Neuronal stem cell (in vitro differentiated cells): ENCODE data around the gene KCTD12.

ENCODE experiments used
- DNase-seq: peaks from one replicate; pipeline ENCODE4 v3.0.0-alpha.2; 2013; ENCODE audit warnings: low spot score
- H2AFZ ChIP-seq: one replicate; pipeline ENCODE4 v1.6.1; 2013; ENCODE audit warnings: mild to moderate bottlenecking, low read length, inconsistent platforms
- H2AK5ac ChIP-seq: 2 replicates; pipeline ENCODE4 v1.6.1; 2013; ENCODE audit warnings: low read depth, mild to moderate bottlenecking, inconsistent platforms, low read length, moderate library complexity, mixed read lengths
- H2BK120ac ChIP-seq: 2 replicates; pipeline ENCODE4 v1.6.1; 2013; ENCODE audit warnings: low read depth, mild to moderate bottlenecking, inconsistent platforms, low read length, moderate library complexity, mixed read lengths
- H2BK12ac ChIP-seq: one replicate; pipeline ENCODE4 v1.6.1; 2013; ENCODE audit warnings: low read length, inconsistent platforms
- H2BK15ac ChIP-seq: 2 replicates; pipeline ENCODE4 v1.6.1; 2013; ENCODE audit warnings: mild to moderate bottlenecking, low read length, inconsistent platforms, mixed read lengths
- H2BK5ac ChIP-seq: one replicate; pipeline ENCODE4 v1.6.1; 2013; ENCODE audit warnings: inconsistent platforms, mild to moderate bottlenecking, low read length, moderate library complexity
- H3K14ac ChIP-seq: one replicate; pipeline ENCODE4 v1.6.1; 2013; ENCODE audit warnings: low read length, inconsistent platforms
- H3K18ac ChIP-seq: 2 replicates; pipeline ENCODE4 v1.6.1; 2013; ENCODE audit warnings: low read length, inconsistent platforms
- H3K23ac ChIP-seq: 2 replicates; pipeline ENCODE4 v1.6.1; 2013; ENCODE audit warnings: low read depth, mild to moderate bottlenecking, mixed read lengths, low read length, inconsistent platforms; ENCODE audit not compliant: poor library complexity
- H3K27ac ChIP-seq: replicated peaks from 3 replicates; pipeline ENCODE4 v1.5.1; 2013; ENCODE audit warnings: low read length, inconsistent platforms
- H3K27me3 ChIP-seq, 3 experiments: 2 replicates each; pipeline ENCODE4 v1.6.1; 2013; ENCODE audit warnings: low read length in 3 of 3, mild to moderate bottlenecking in 2 of 3, inconsistent platforms in 1 of 3, low read depth in 1 of 3, mixed read lengths in 1 of 3, moderate library complexity in 1 of 3; ENCODE audit not compliant: control insufficient read depth in 3 of 3, insufficient read depth in 3 of 3
- H3K36me3 ChIP-seq, 2 donors: replicated peaks in 1 of 2; 2 replicates each; pipeline ENCODE4 v1.6.1; 2013; ENCODE audit warnings: low read length in 2 of 2; ENCODE audit not compliant: control insufficient read depth in 2 of 2, insufficient read depth in 2 of 2
- H3K4ac ChIP-seq: 2 replicates; pipeline ENCODE4 v1.6.1; 2013; ENCODE audit warnings: inconsistent platforms, mild to moderate bottlenecking, low read length, moderate library complexity
- H3K4me1 ChIP-seq, 2 donors: 1 replicate in 1 of 2; 2 replicates in 1 of 2; pipeline ENCODE4 v1.6.1; 2013; ENCODE audit warnings: low read length in 2 of 2, low read depth in 1 of 2; ENCODE audit not compliant: control insufficient read depth in 2 of 2, insufficient read depth in 1 of 2
- H3K4me2 ChIP-seq: one replicate; pipeline ENCODE4 v1.6.1; 2013; ENCODE audit warnings: mild to moderate bottlenecking, low read length, inconsistent platforms; ENCODE audit not compliant: insufficient read depth, poor library complexity, severe bottlenecking
- H3K4me3 ChIP-seq, 2 donors: 2 replicates each; pipeline ENCODE4 v1.5.1; 2013; ENCODE audit warnings: low read length in 2 of 2, mild to moderate bottlenecking in 2 of 2, inconsistent platforms in 1 of 2, moderate library complexity in 1 of 2
- H3K79me1 ChIP-seq: one replicate; pipeline ENCODE4 v1.6.1; 2013; ENCODE audit warnings: low read depth, mild to moderate bottlenecking, inconsistent platforms, low read length, moderate library complexity
- H3K9ac ChIP-seq: one replicate; pipeline ENCODE4 v1.6.1; 2013; ENCODE audit warnings: mild to moderate bottlenecking, low read depth, low read length, inconsistent platforms; ENCODE audit not compliant: poor library complexity
- H3K9me3 ChIP-seq, 2 donors: replicated peaks in 1 of 2; 2 replicates each; pipeline versions ENCODE3 to v1.6.1; 2013; ENCODE audit warnings: low read length in 2 of 2, mild to moderate bottlenecking in 2 of 2, inconsistent platforms in 1 of 2, low read depth in 1 of 2, mixed read lengths in 1 of 2, moderate library complexity in 1 of 2; ENCODE audit not compliant: control insufficient read depth in 2 of 2, insufficient read depth in 1 of 2
- H4K8ac ChIP-seq: one replicate; pipeline ENCODE4 v1.6.1; 2013; ENCODE audit warnings: low read depth, mild to moderate bottlenecking, inconsistent platforms, low read length, moderate library complexity
- H4K91ac ChIP-seq: one replicate; pipeline ENCODE4 v1.6.1; 2013; ENCODE audit warnings: low read length, low read depth, mild to moderate bottlenecking, inconsistent platforms; ENCODE audit not compliant: poor library complexity
- WGBS, 2 donors: extraction: QIAGEN DNeasy Blood & Tissue Kit; methylation state at CpG; one replicate each; pipeline ENCODE4 v1.1.7; 2013; ENCODE audit warnings: missing lambda C conversion rate in 2 of 2, mixed read lengths in 1 of 2; ENCODE audit not compliant: insufficient read length in 2 of 2, insufficient replicate concordance in 1 of 2; ENCODE audit errors: extremely low coverage in 2 of 2; 5-methylcytosine and 5-hydroxymethylcytosine counted together

Gene KCTD12

DNA sequence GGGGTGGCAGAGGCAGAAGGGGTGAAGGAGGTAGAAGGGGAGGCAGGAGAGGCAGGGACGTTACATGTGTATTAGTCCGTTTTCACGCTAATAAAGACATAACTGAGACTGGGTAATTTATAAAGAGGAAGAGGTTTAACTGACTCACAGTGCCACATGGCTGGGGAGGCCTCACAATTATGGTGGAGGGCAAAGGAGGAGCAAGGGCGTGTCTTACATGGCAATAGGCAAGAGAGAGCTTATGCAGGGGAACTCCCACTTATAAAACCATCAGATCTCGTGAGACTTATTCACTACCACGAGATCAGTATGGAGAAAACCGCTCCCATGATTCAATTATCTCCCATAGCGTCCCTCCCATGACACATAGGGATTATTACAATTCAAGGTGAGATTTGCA lies 43.1 kb upstream of the KCTD12 start:
- H3K4me1 ChIP-seq: no peaks in the 10 kb centered on the region
- H3K4me3 ChIP-seq: no peak overlapping the region
- no peak overlapping the region for H2BK5ac ChIP-seq
- H4K8ac ChIP-seq: no peak overlapping the region
- no peaks in the 10 kb centered on the region for H3K79me1 ChIP-seq
- H4K91ac ChIP-seq: no peak overlapping the region
- no peak for DNase-seq
- WGBS, 2 donors: no CpG with 5 or more reads among the region's 8 CpGs
- H3K9me3 ChIP-seq: no peaks in the 10 kb centered on the region
- H2BK120ac ChIP-seq: no peak overlapping the region
- no peak overlapping the region for H2AFZ ChIP-seq
- no peak overlapping the region for H3K4ac ChIP-seq
- no peak overlapping the region for H3K4me2 ChIP-seq
- H2BK12ac ChIP-seq: no peak overlapping the region
- no peaks in the 10 kb centered on the region for H3K27me3 ChIP-seq
- no peak overlapping the region for H3K23ac ChIP-seq
- no peak overlapping the region for H3K9ac ChIP-seq
- H3K18ac ChIP-seq: no peak overlapping the region
- H2AK5ac ChIP-seq: no peak overlapping the region
- no peak overlapping the region for H3K14ac ChIP-seq
- H2BK15ac ChIP-seq: no peak overlapping the region
- no peak overlapping the region for H3K27ac ChIP-seq
- H3K36me3 ChIP-seq: no peaks in the 10 kb centered on the region

DNA sequence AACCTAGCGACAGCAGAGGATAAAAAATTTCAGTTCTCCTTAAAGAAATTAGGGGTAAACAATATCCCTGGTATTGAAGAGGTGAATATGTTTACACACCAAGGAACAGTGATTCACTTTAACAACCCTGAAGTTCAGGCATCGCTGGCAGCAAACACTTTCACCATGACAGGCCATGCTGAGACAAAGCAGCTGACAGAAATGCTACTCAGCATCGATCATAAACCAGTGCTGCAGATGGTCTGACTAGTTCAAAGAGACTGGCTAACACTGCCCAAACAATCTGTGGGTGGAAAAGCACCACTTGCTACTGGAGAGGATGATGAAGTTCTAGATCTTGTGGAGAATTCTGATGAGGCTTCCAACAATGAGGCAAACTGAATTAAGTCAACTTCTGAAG lies 42.3 kb upstream of the KCTD12 start:
- no peak overlapping the region for H2BK5ac ChIP-seq

DNA sequence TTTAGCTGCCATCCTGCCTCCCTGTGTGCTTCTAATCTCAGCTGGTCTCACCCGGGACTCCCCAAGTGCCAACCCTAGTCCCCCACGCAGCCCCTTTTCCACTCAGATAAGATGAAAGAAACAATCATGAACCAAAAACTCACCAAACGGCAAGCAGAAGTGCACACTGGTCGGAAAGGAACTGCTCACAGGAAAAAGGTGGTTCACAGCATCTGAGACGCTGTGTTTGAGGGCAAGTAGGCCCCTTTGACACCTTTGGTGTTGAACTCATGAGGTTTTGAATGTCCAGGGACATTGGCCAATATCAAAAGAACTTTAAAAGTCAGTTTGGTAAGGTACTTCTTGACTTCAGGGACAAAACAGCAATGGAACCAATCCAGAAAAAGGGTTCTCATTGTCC lies 41.8 kb upstream of the KCTD12 start:
- no peak overlapping the region for H3K4me2 ChIP-seq
- no peak overlapping the region for H2BK15ac ChIP-seq
- H3K27ac ChIP-seq: no peak overlapping the region
- no peak overlapping the region for H3K18ac ChIP-seq
- H3K4ac ChIP-seq: no peak overlapping the region
- no CpG with 5 or more reads among the region's 5 CpGs for WGBS, 2 donors
- H3K79me1 ChIP-seq: no peaks in the 10 kb centered on the region
- no peak overlapping the region for H3K14ac ChIP-seq
- no peak overlapping the region for H2BK5ac ChIP-seq
- no peaks in the 10 kb centered on the region for H3K36me3 ChIP-seq
- peaks cover 0 to 2% of the 10 kb centered on the region in 2 donors for H3K9me3 ChIP-seq
- H2AK5ac ChIP-seq: no peak overlapping the region
- no peak overlapping the region for H3K4me3 ChIP-seq
- DNase-seq: no peak
- no peak overlapping the region for H2AFZ ChIP-seq
- no peak overlapping the region for H3K23ac ChIP-seq
- H2BK120ac ChIP-seq: no peak overlapping the region
- no peak overlapping the region for H3K9ac ChIP-seq
- no peak overlapping the region for H2BK12ac ChIP-seq
- no peak overlapping the region for H4K91ac ChIP-seq
- no peaks in the 10 kb centered on the region for H3K4me1 ChIP-seq
- no peaks in the 10 kb centered on the region for H3K27me3 ChIP-seq
- no peak overlapping the region for H4K8ac ChIP-seq

More for the DNA sequence above, 42.3 kb upstream of the KCTD12 start:
- H3K27ac ChIP-seq: no peak overlapping the region
- no peaks in the 10 kb centered on the region for H3K4me1 ChIP-seq
- no peak overlapping the region for H3K23ac ChIP-seq
- H3K27me3 ChIP-seq: no peaks in the 10 kb centered on the region
- no peak overlapping the region for H2AFZ ChIP-seq
- no CpG with 5 or more reads among the region's 3 CpGs for WGBS, 2 donors
- H3K4me3 ChIP-seq: no peak overlapping the region
- H3K4ac ChIP-seq: no peak overlapping the region
- H2BK15ac ChIP-seq: no peak overlapping the region
- H4K91ac ChIP-seq: no peak overlapping the region
- H2BK120ac ChIP-seq: no peak overlapping the region
- no peak overlapping the region for H3K9ac ChIP-seq
- H2AK5ac ChIP-seq: no peak overlapping the region
- H3K36me3 ChIP-seq: no peaks in the 10 kb centered on the region
- H3K14ac ChIP-seq: no peak overlapping the region
- no peaks in the 10 kb centered on the region for H3K79me1 ChIP-seq
- H4K8ac ChIP-seq: no peak overlapping the region
- H2BK12ac ChIP-seq: no peak overlapping the region
- H3K18ac ChIP-seq: no peak overlapping the region
- peaks cover 0 to 2% of the 10 kb centered on the region in 2 donors for H3K9me3 ChIP-seq
- H3K4me2 ChIP-seq: no peak overlapping the region
- DNase-seq: no peak

DNA sequence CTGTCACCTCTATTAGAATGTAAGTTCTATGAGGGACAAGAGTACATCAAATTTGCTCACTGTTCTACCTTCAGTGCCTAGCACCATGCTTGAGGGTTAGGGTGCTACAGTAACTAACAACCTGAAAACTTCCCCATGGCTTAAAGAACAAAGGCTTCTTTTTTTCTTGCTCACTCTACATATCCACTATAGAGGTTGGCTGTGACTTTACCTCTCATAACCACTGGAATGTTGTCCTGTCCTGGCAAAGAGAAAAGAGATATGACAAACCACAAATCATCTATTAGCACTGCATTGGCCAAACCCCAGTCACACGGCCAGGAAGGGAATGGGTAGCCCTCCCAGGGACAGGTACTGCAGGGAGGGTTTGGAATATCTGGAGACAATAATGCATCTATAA lies 38.9 kb upstream of the KCTD12 start:
- no CpG with 5 or more reads among the region's 1 CpG for WGBS, 2 donors
- Histone ChIP-seq H2BK120ac (no peak overlapping the region), H2AFZ (no peak overlapping the region), H3K9me3 (peaks cover 0 to 2% of the 10 kb centered on the region in 2 donors), H3K36me3 (no peaks in the 10 kb centered on the region), H3K18ac (no peak overlapping the region), H2BK15ac (no peak overlapping the region), H3K4me3 (no peak overlapping the region), H4K91ac (no peak overlapping the region), H3K4ac (no peak overlapping the region), H3K27me3 (no peaks in the 10 kb centered on the region), H4K8ac (no peak overlapping the region), H3K23ac (no peak overlapping the region), H3K9ac (no peak overlapping the region), H3K14ac (no peak overlapping the region), H2BK5ac (no peak overlapping the region), H3K4me2 (no peak overlapping the region), H3K4me1 (no peaks in the 10 kb centered on the region), H2BK12ac (no peak overlapping the region), H2AK5ac (no peak overlapping the region), H3K79me1 (no peaks in the 10 kb centered on the region), H3K27ac (no peak overlapping the region)
- DNase-seq: no peak
